ENCODE data around the gene TUBA3D.
"Not testable (repeated sequence)": the region's sequence is repeated elsewhere in the genome, so short reads cannot be mapped to it uniquely, and the experiment has no call there.

TUBA3D gene

GRCh38 chr2:131447981-131448380 is 27.9 kb upstream of the TUBA3D start:
- H3K36me3 ChIP-seq (ENCODE audit: control insufficient read depth in 4 of 4, insufficient read depth in 4 of 4, low read length in 3 of 4); CTCF ChIA-PET; H3K9me3 ChIP-seq (ENCODE audit: control extremely low read depth in 1 of 5, control insufficient read depth in 4 of 5, insufficient read depth in 2 of 5, low read depth in 1 of 5, low read length in 4 of 5); POLR2A ChIA-PET; H3K27me3 ChIP-seq (replicated peaks in 2 of 5; ENCODE audit: control insufficient read depth in 4 of 5, insufficient read depth in 5 of 5, low read length in 4 of 5); H3K4me3 ChIP-seq (ENCODE audit: control insufficient read depth in 1 of 7, extremely low read depth in 1 of 7, insufficient read depth in 4 of 7, low read depth in 2 of 7, low read length in 6 of 7); H3K27ac ChIP-seq (ENCODE audit: insufficient read depth in 1 of 2, low read depth in 1 of 2, low read length in 2 of 2, poor library complexity in 1 of 2, severe bottlenecking in 2 of 2); H3K4me1 ChIP-seq (ENCODE audit: control extremely low read depth in 1 of 4, control insufficient read depth in 4 of 4, insufficient read depth in 4 of 4, low read length in 3 of 4); DNase-seq: not testable (repeated sequence)
- 100% methylated on average over 1 of the region's 9 CpGs for WGBS (ENCODE audit: insufficient coverage)

GRCh38 chr2:131451265-131451949 is 24.5 kb upstream of the TUBA3D start:
- DNase-seq; H3K27me3 ChIP-seq (replicated peaks in 2 of 5; ENCODE audit: control insufficient read depth in 4 of 5, insufficient read depth in 5 of 5, low read length in 4 of 5); H3K4me1 ChIP-seq (ENCODE audit: control extremely low read depth in 1 of 4, control insufficient read depth in 4 of 4, insufficient read depth in 4 of 4, low read length in 3 of 4); H3K36me3 ChIP-seq (ENCODE audit: control insufficient read depth in 4 of 4, insufficient read depth in 4 of 4, low read length in 3 of 4); H3K9me3 ChIP-seq (ENCODE audit: control extremely low read depth in 1 of 5, control insufficient read depth in 4 of 5, insufficient read depth in 2 of 5, low read depth in 1 of 5, low read length in 4 of 5); POLR2A ChIA-PET; CTCF ChIA-PET; H3K4me3 ChIP-seq (ENCODE audit: control insufficient read depth in 1 of 7, extremely low read depth in 1 of 7, insufficient read depth in 4 of 7, low read depth in 2 of 7, low read length in 6 of 7); H3K27ac ChIP-seq (ENCODE audit: insufficient read depth in 1 of 2, low read depth in 1 of 2, low read length in 2 of 2, poor library complexity in 1 of 2, severe bottlenecking in 2 of 2): not testable (repeated sequence)
- 89% methylated on average over 1 of the region's 10 CpGs for WGBS (ENCODE audit: insufficient coverage)

- H3K4me1 ChIP-seq (ENCODE audit: control extremely low read depth in 1 of 4, control insufficient read depth in 4 of 4, insufficient read depth in 4 of 4, low read length in 3 of 4); H3K27ac ChIP-seq (ENCODE audit: insufficient read depth in 1 of 2, low read depth in 1 of 2, low read length in 2 of 2, poor library complexity in 1 of 2, severe bottlenecking in 2 of 2); H3K36me3 ChIP-seq (ENCODE audit: control insufficient read depth in 4 of 4, insufficient read depth in 4 of 4, low read length in 3 of 4); CTCF ChIA-PET; H3K9me3 ChIP-seq (ENCODE audit: control extremely low read depth in 1 of 5, control insufficient read depth in 4 of 5, insufficient read depth in 2 of 5, low read depth in 1 of 5, low read length in 4 of 5); DNase-seq; POLR2A ChIA-PET; H3K4me3 ChIP-seq (ENCODE audit: control insufficient read depth in 1 of 7, extremely low read depth in 1 of 7, insufficient read depth in 4 of 7, low read depth in 2 of 7, low read length in 6 of 7): not testable (repeated sequence)
- no CpG with 5 or more reads among the region's 2 CpGs for whole genome bisulfite sequencing (ENCODE audit: insufficient coverage)
- peaks cover 0 to 11% (median 2%) of the 10 kb centered on the region in 5 experiments for H3K27me3 ChIP-seq (replicated peaks in 2 of 5; ENCODE audit: control insufficient read depth in 4 of 5, insufficient read depth in 5 of 5, low read length in 4 of 5)
Measured at GRCh38 chr2:131454914-131455313, 21.0 kb upstream of the TUBA3D start.

GRCh38 chr2:131467722-131468121 is 8.2 kb upstream of the TUBA3D start:
- H3K9me3 ChIP-seq (ENCODE audit: control extremely low read depth in 1 of 5, control insufficient read depth in 4 of 5, insufficient read depth in 2 of 5, low read depth in 1 of 5, low read length in 4 of 5); H3K27me3 ChIP-seq (replicated peaks in 2 of 5; ENCODE audit: control insufficient read depth in 4 of 5, insufficient read depth in 5 of 5, low read length in 4 of 5); H3K4me3 ChIP-seq (ENCODE audit: control insufficient read depth in 1 of 7, extremely low read depth in 1 of 7, insufficient read depth in 4 of 7, low read depth in 2 of 7, low read length in 6 of 7); H3K36me3 ChIP-seq (ENCODE audit: control insufficient read depth in 4 of 4, insufficient read depth in 4 of 4, low read length in 3 of 4); CTCF ChIA-PET; DNase-seq; POLR2A ChIA-PET; H3K4me1 ChIP-seq (ENCODE audit: control extremely low read depth in 1 of 4, control insufficient read depth in 4 of 4, insufficient read depth in 4 of 4, low read length in 3 of 4); H3K27ac ChIP-seq (ENCODE audit: insufficient read depth in 1 of 2, low read depth in 1 of 2, low read length in 2 of 2, poor library complexity in 1 of 2, severe bottlenecking in 2 of 2): not testable (repeated sequence)
- WGBS (ENCODE audit: insufficient coverage), result 100% methylated on average over 1 of the region's 10 CpGs

DNA sequence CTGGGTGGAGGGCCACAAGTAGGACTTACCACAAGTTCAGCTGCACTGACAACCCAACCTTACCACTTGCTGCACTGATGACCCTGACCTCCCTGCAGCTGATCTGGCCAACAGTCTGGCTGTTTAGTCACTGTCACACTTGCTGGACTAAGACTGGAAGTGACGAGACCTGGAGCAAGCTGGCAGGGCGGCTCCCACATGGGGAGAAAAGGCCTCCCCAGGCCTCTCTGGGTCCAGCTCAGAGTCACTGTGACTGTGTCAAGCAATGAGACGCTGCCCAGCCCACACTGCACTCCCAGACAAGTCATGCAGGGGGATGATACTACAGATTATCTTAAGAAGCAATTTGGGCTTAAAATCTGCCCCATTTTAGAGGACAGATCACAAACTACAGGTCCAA is 5.0 kb upstream of the TUBA3D start:
- H3K36me3 ChIP-seq (ENCODE audit: control insufficient read depth in 4 of 4, insufficient read depth in 4 of 4, low read length in 3 of 4); CTCF ChIA-PET; H3K4me1 ChIP-seq (ENCODE audit: control extremely low read depth in 1 of 4, control insufficient read depth in 4 of 4, insufficient read depth in 4 of 4, low read length in 3 of 4); H3K4me3 ChIP-seq (ENCODE audit: control insufficient read depth in 1 of 7, extremely low read depth in 1 of 7, insufficient read depth in 4 of 7, low read depth in 2 of 7, low read length in 6 of 7); DNase-seq; H3K9me3 ChIP-seq (ENCODE audit: control extremely low read depth in 1 of 5, control insufficient read depth in 4 of 5, insufficient read depth in 2 of 5, low read depth in 1 of 5, low read length in 4 of 5); H3K27me3 ChIP-seq (replicated peaks in 2 of 5; ENCODE audit: control insufficient read depth in 4 of 5, insufficient read depth in 5 of 5, low read length in 4 of 5); POLR2A ChIA-PET; H3K27ac ChIP-seq (ENCODE audit: insufficient read depth in 1 of 2, low read depth in 1 of 2, low read length in 2 of 2, poor library complexity in 1 of 2, severe bottlenecking in 2 of 2): not testable (repeated sequence)
- WGBS (ENCODE audit: insufficient coverage), result 100% methylated on average over 2 of the region's 3 CpGs

GRCh38 chr2:131471624-131472023 is 4.3 kb upstream of the TUBA3D start:
- H3K27me3 ChIP-seq (replicated peaks in 2 of 5; ENCODE audit: control insufficient read depth in 4 of 5, insufficient read depth in 5 of 5, low read length in 4 of 5); H3K9me3 ChIP-seq (ENCODE audit: control extremely low read depth in 1 of 5, control insufficient read depth in 4 of 5, insufficient read depth in 2 of 5, low read depth in 1 of 5, low read length in 4 of 5); H3K27ac ChIP-seq (ENCODE audit: insufficient read depth in 1 of 2, low read depth in 1 of 2, low read length in 2 of 2, poor library complexity in 1 of 2, severe bottlenecking in 2 of 2); H3K4me3 ChIP-seq (ENCODE audit: control insufficient read depth in 1 of 7, extremely low read depth in 1 of 7, insufficient read depth in 4 of 7, low read depth in 2 of 7, low read length in 6 of 7); H3K36me3 ChIP-seq (ENCODE audit: control insufficient read depth in 4 of 4, insufficient read depth in 4 of 4, low read length in 3 of 4); POLR2A ChIA-PET; CTCF ChIA-PET; H3K4me1 ChIP-seq (ENCODE audit: control extremely low read depth in 1 of 4, control insufficient read depth in 4 of 4, insufficient read depth in 4 of 4, low read length in 3 of 4); DNase-seq: not testable (repeated sequence)
- 100% methylated on average over 1 of the region's 8 CpGs for WGBS (ENCODE audit: insufficient coverage)

- H3K27me3 ChIP-seq (replicated peaks in 2 of 5; ENCODE audit: control insufficient read depth in 4 of 5, insufficient read depth in 5 of 5, low read length in 4 of 5); H3K9me3 ChIP-seq (ENCODE audit: control extremely low read depth in 1 of 5, control insufficient read depth in 4 of 5, insufficient read depth in 2 of 5, low read depth in 1 of 5, low read length in 4 of 5); DNase-seq; POLR2A ChIA-PET; H3K27ac ChIP-seq (ENCODE audit: insufficient read depth in 1 of 2, low read depth in 1 of 2, low read length in 2 of 2, poor library complexity in 1 of 2, severe bottlenecking in 2 of 2); H3K4me1 ChIP-seq (ENCODE audit: control extremely low read depth in 1 of 4, control insufficient read depth in 4 of 4, insufficient read depth in 4 of 4, low read length in 3 of 4); CTCF ChIA-PET; H3K4me3 ChIP-seq (ENCODE audit: control insufficient read depth in 1 of 7, extremely low read depth in 1 of 7, insufficient read depth in 4 of 7, low read depth in 2 of 7, low read length in 6 of 7); H3K36me3 ChIP-seq (ENCODE audit: control insufficient read depth in 4 of 4, insufficient read depth in 4 of 4, low read length in 3 of 4): not testable (repeated sequence)
- no CpG with 5 or more reads among the region's 2 CpGs for WGBS (ENCODE audit: insufficient coverage)
Measured at GRCh38 chr2:131473266-131473665, 2.7 kb upstream of the TUBA3D start.
